Sigmoid colon (tissue), 4 donors: ENCODE results near the gene EPSTI1.

Experiments
- CTCF ChIP-seq, 4 experiments: fragments of 450-650 bp in 3 of 4; fragments of 200-600 bp in 1 of 4; IDR thresholded peaks; one replicate each; pipeline ENCODE4 v1.5.1; 2016 to 2019; ENCODE audit warnings: antibody characterized with exemption in 4 of 4, mild to moderate bottlenecking in 3 of 4, moderate library complexity in 2 of 4
- EP300 ChIP-seq, 4 donors: sonication (generic); formaldehyde crosslinking; IDR thresholded peaks; one replicate each; pipeline ENCODE4 v1.6.1; 2017; ENCODE audit warnings: antibody characterized with exemption in 4 of 4
- POLR2A ChIP-seq, 2 donors: fragments of 450-650 bp; IDR thresholded peaks; one replicate each; pipeline ENCODE4 v1.6.1; 2016; ENCODE audit warnings: antibody characterized with exemption in 2 of 2, mild to moderate bottlenecking in 2 of 2, moderate library complexity in 2 of 2
- POLR2AphosphoS5 ChIP-seq, 4 donors: sonication (generic); formaldehyde crosslinking; IDR thresholded peaks; one replicate each; pipeline ENCODE4 v1.6.1; 2017; ENCODE audit warnings: antibody characterized with exemption in 4 of 4

DNA sequence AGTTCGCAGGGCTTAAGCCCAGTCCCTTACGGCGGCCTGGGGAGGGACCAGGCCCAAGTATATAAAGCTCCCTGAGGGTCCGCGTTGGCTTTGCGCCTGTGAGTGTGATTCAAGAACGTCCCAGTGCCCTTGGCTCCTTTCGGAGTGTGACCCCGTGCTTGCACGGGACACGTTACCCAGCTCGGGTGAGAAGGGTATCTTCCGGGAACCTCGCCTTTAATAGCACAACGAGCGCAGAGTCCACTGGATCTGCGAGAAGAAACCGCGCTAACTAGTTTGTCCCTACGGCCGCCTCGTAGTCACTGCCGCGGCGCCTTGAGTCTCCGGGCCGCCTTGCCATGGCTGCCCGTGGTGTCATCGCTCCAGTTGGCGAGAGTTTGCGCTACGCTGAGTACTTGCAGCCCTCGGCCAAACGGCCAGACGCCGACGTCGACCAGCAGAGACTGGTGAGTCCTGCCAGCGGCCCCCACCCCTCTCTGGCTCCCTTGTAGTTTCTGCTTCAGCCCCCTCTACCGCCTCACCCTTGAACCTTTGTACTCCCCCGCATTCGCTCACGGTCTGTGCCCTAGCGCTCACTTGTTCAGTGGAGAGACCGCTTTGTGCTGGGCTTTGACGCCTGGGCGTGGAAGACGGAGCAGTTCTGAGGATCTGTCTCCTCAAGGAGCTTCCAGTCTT is 31.4 kb upstream of the EPSTI1 start, which contains the start of gene DNAJC15:
- TF ChIP-seq CTCF (IDR thresholded peaks at IDR 0.05) (no peak), POLR2A (IDR thresholded peaks at IDR 0.05) (peak; percentile 17 to 50), EP300 (IDR thresholded peaks at IDR 0.05) (peak in 1 of 4 donors; percentile 53), POLR2AphosphoS5 (IDR thresholded peaks at IDR 0.05) (peak; percentile 64 to 89 (median 85))
